Heart left ventricle (tissue), 16 donors: ENCODE measurements around the gene VPS4B. TPM values are rescaled to one million over a fixed set of nuclear protein-coding genes. Genes with fewer than 3 reads are reported as not detected.

Source experiments
- ATAC-seq, 4 donors: fragments of 200-7000 bp; cut with Tn5 transposase; one replicate each; pipeline ENCODE4 v1.9.1; 2020 to 2022; ENCODE audit warnings: moderate library complexity in 4 of 4, mild to moderate bottlenecking in 3 of 4, moderate number of reproducible peaks in 1 of 4
- DNase-seq, 5 donors: peaks; one replicate each; pipeline ENCODE4 v3.0.0-alpha.2; 2020
- H3K27ac ChIP-seq, 12 donors: fragments of 200-600 bp; sonication (generic) in 4 of 12; one replicate each; pipeline versions ENCODE4 v1.5.0 to v1.8.0; 2016 to 2022; ENCODE audit warnings: mild to moderate bottlenecking in 2 of 12
- H3K27me3 ChIP-seq, 9 donors: fragments of 200-600 bp; sonication (generic) in 2 of 9; one replicate each; pipeline versions ENCODE4 v1.5.1 to v1.8.0; 2016 to 2022; ENCODE audit warnings: mild to moderate bottlenecking in 3 of 9
- H3K36me3 ChIP-seq, 9 donors: fragments of 200-600 bp; sonication (generic) in 2 of 9; one replicate each; pipeline versions ENCODE4 v1.5.0 to v1.8.0; 2018 to 2022; ENCODE audit warnings: mild to moderate bottlenecking in 2 of 9
- H3K4me1 ChIP-seq, 12 donors: fragments of 200-600 bp; sonication (generic) in 4 of 12; one replicate each; pipeline versions ENCODE4 v1.5.0 to v1.8.0; 2016 to 2022; ENCODE audit warnings: mild to moderate bottlenecking in 3 of 12
- H3K4me3 ChIP-seq, 12 donors: fragments of 200-600 bp; sonication (generic) in 4 of 12; one replicate each; pipeline versions ENCODE4 v1.5.0 to v1.8.0; 2017 to 2022; ENCODE audit warnings: mild to moderate bottlenecking in 9 of 12, moderate library complexity in 4 of 12
- H3K9me3 ChIP-seq, 12 donors: fragments of 200-600 bp; sonication (generic) in 4 of 12; one replicate each; pipeline versions ENCODE4 v1.5.0 to v1.8.0; 2016 to 2022; ENCODE audit warnings: mild to moderate bottlenecking in 1 of 12
- POLR2A ChIP-seq, 2 donors: fragments of 450-650 bp; IDR thresholded peaks; one replicate each; pipeline ENCODE4 v1.6.1; 2017; ENCODE audit warnings: antibody characterized with exemption in 2 of 2, mild to moderate bottlenecking in 2 of 2, moderate library complexity in 2 of 2
- WGBS, 4 donors: extraction: QIAGEN DNeasy Blood & Tissue Kit in 2 of 4; methylation state at CpG; one replicate each; pipeline versions ENCODE4 v1.1.5 to v1.1.7; 2013 to 2018; 5-methylcytosine and 5-hydroxymethylcytosine counted together
- intact Hi-C, 10 donors: fragments of 100-400 bp; cut with DNase I; formaldehyde crosslinking; loops; one replicate each; pipeline versions ENCODE4 v1.11.1 to v1.14.2; 2022
- polyA plus RNA-seq, 2 donors: library from polyadenylated mRNA; stranded (reverse); fragments of 200-250 nt; gene quantifications; one replicate each; pipeline ENCODE4 v1.2.3, GENCODE V29; 2013
- total RNA-seq, 9 donors: library from RNA; depleted of rRNA in 2 of 9; stranded (reverse); fragments of >200 nt in 2 of 9; fragmentation: NEBNext Ultra II Directional in 3 of 9; extraction: Animal tissue kit (Norgen Biotek cat#: 25700) in 3 of 9; gene quantifications; one replicate each; pipeline versions ENCODE4 v1.1.0 to v1.2.4, GENCODE V29; 2016 to 2023
- TF ChIP-seq, protein P1 (sequence below), 12 donors: fragments of 200-600 bp; sonication (generic) in 4 of 12; IDR thresholded peaks; one replicate each; pipeline versions ENCODE4 v1.5.0 to v1.8.0; 2018 to 2022; ENCODE audit warnings: antibody characterized with exemption in 12 of 12, mild to moderate bottlenecking in 5 of 12
- donor health status: ischemic (EF 13 %, LVEDD 7.1; RV severe dilation, severe dysfunction).
- donor health status: healthy with polysubstance abuse.
- donor health status: DM: no; HTN: yes; CAD: no.
- donor health status: DM: no; HTN: no; CAD: no.
- donor health status: ischemic (EF 25% LVEDD 6.9; RV normal size, moderate dysfunction).
- donor health status: ischemic (EF 25% LVEDD 5.7; RV mildly dilated, moderate dysfunction).
- donor health status: healthy.
- donor health status: DM: yes; HTN: yes; CAD: no.
- donor health status: ischemic (EF 35%, LVEDD 5.7; RV mildly dilated, moderate dysfunction).
- donor health status: nonischemic (EF 11% LVEDD 7.7; RV severe dilation, severe dysfunction).
- donor health status: DM: yes; HTN: yes; CAD: no.
- donor health status: PGD.
- donor health status: ischemic (EF 29% LVEDD 5.4; RV normal size, mild dysfunction).
- donor health status: nonischemic (EF 23%, LVEDD 6.1; RV moderate dilation, normal function).

VPS4B gene
- total and polyA plus RNA-seq, 11 donors = 4.2 to 40.0 (median 18.7) TPM

DNA sequence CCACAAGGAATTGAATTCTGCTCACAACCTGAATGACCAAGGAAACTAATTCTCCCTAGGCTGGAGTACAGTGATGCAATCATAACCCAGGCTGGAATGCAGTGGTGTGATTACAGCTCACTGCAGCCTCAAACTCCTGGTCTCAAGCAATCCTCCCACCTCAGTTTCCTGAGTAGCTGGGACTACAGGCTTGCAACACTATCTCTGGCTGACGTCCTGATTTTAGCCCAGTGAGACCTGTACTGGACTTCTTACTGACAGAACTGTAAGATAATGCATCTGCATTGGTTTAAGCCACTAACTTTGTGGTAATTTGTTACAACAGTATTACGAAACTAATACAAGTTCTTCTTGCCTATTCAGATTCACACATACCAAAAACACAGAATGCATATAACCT, 45.7 kb downstream of the VPS4B start:
- Histone ChIP-seq H3K4me1 (peaks cover 0 to 10% (median 0%) of the 10 kb centered on the region in 12 donors), H3K9me3 (peaks cover 0 to 14% (median 3%) of the 10 kb centered on the region in 12 donors), H3K27me3 (no peaks in the 10 kb centered on the region), H3K27ac (no peak overlapping the region), H3K36me3 (no peaks in the 10 kb centered on the region), H3K4me3 (no peak overlapping the region)
- intact Hi-C loops = no loop called here
- 73 to 85% (median 84%) methylated on average over 2 of the region's 2 CpGs for WGBS, 4 donors
- TF ChIP-seq, protein P1, sequence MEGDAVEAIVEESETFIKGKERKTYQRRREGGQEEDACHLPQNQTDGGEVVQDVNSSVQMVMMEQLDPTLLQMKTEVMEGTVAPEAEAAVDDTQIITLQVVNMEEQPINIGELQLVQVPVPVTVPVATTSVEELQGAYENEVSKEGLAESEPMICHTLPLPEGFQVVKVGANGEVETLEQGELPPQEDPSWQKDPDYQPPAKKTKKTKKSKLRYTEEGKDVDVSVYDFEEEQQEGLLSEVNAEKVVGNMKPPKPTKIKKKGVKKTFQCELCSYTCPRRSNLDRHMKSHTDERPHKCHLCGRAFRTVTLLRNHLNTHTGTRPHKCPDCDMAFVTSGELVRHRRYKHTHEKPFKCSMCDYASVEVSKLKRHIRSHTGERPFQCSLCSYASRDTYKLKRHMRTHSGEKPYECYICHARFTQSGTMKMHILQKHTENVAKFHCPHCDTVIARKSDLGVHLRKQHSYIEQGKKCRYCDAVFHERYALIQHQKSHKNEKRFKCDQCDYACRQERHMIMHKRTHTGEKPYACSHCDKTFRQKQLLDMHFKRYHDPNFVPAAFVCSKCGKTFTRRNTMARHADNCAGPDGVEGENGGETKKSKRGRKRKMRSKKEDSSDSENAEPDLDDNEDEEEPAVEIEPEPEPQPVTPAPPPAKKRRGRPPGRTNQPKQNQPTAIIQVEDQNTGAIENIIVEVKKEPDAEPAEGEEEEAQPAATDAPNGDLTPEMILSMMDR (IDR thresholded peaks at IDR 0.05) = no peak
- no peak for TF ChIP-seq POLR2A (IDR thresholded peaks at IDR 0.05)
- no peak for DNase-seq
- ATAC-seq = no peak

DNA sequence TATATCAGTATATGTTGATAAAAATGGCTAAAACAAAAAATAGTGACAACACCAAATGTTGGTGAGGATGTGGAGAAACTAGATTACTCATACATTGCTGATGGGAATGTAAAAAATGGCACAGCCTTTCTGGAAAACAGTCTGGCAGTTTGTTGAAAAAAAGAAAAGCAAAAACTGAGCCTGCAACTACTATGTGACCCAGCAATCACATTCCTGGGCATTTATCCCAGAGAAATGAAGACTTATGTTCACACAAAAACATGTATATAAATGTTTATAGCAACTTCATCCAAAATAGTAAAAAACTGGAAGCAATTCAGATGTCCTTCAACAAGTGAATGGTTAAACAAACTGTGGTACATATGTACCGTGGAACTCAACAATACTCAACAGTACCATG, 47.7 kb downstream of the VPS4B start:
- intact Hi-C loops = no loop called here
- Histone ChIP-seq H3K36me3 (no peaks in the 10 kb centered on the region), H3K4me1 (peaks cover 0 to 10% (median 0%) of the 10 kb centered on the region in 12 donors), H3K27me3 (no peaks in the 10 kb centered on the region), H3K9me3 (peaks cover 0 to 14% (median 3%) of the 10 kb centered on the region in 12 donors), H3K27ac (no peak overlapping the region), H3K4me3 (no peak overlapping the region)
- TF ChIP-seq, protein P1 (IDR thresholded peaks at IDR 0.05) = no peak
- TF ChIP-seq POLR2A (IDR thresholded peaks at IDR 0.05) = no peak
- no peak for ATAC-seq
- 68 to 85% (median 78%) methylated on average over 1 of the region's 1 CpG for WGBS, 4 donors
- no peak for DNase-seq

DNA sequence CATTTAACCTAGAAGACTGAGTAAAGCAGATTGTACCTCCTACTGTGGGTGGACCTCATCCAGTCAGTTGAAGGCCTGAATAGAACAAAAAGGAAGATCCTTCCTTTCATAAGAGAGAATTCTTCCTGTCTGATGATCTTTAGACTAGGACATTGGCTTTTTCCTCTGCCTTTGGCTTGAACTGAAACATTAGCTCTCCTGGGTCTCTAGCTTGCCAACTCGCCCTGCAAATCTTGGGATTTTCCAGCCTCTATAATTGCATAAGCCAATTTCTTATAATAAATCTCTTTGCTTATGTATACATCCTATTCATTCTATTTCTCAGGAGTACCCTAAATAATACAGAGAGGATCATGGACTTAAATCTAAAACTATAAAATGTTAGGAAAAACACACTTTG, 49.1 kb downstream of the VPS4B start:
- Histone ChIP-seq H3K27ac (no peak overlapping the region), H3K27me3 (no peaks in the 10 kb centered on the region), H3K4me3 (no peak overlapping the region), H3K9me3 (peaks cover 0 to 14% (median 3%) of the 10 kb centered on the region in 12 donors), H3K4me1 (peaks cover 0 to 7% (median under 1%) of the 10 kb centered on the region in 12 donors), H3K36me3 (no peaks in the 10 kb centered on the region)
- DNase-seq = no peak
- intact Hi-C loops = no loop called here
- no peak for TF ChIP-seq POLR2A (IDR thresholded peaks at IDR 0.05)
- TF ChIP-seq, protein P1 (IDR thresholded peaks at IDR 0.05) = no peak
- no peak for ATAC-seq
- 85 to 93% (median 88%) methylated on average over 1 of the region's 1 CpG for WGBS, 4 donors

DNA sequence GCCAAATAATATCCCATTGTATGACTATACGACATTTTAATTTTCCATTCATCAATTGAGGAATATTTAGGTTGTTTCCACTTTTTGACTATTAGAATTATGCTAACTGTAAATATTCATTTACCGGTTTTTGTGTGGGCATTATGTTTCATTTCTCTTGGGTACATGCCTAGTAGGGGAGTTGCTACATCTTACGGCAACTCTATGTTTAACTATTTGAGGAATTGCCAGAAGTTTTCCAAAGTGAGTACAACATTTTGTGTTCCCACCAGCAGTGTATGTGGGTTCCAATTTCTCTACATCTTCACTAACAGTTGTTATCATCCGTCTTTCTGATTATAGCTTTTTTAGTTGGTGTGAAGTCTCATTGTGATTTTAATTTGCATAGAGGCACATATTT, 53.7 kb downstream of the VPS4B start:
- H3K4me3 ChIP-seq = peak overlapping the region in 7 of 12 donors; percentile 77 to 97 (median 91)
- 71 to 85% (median 81%) methylated on average over 4 of the region's 4 CpGs for WGBS, 4 donors
- no peaks in the 10 kb centered on the region for H3K27me3 ChIP-seq
- H3K4me1 ChIP-seq = peaks cover 0 to 30% (median 16%) of the 10 kb centered on the region in 12 donors
- H3K27ac ChIP-seq = no peak overlapping the region
- no peaks in the 10 kb centered on the region for H3K36me3 ChIP-seq
- intact Hi-C loops = loop anchor here in 7 of 10 donors (5.0 to 10.0 kb wide), 4 partner anchors 34 to 1181 kb away; partner anchors contain the start of genes VPS4B (in 6 of the 7), PIGN (in 1 of the 7) and RELCH (in 1 of the 7)
- DNase-seq = no peak
- H3K9me3 ChIP-seq = no peaks in the 10 kb centered on the region
- no peak for ATAC-seq
- no peak for TF ChIP-seq POLR2A (IDR thresholded peaks at IDR 0.05)
- TF ChIP-seq, protein P1 (IDR thresholded peaks at IDR 0.05) = no peak
